IMR-90 (cell line): ENCODE measurements around the gene ARMH3. TPM values are rescaled to one million over a fixed set of nuclear protein-coding genes. Genes with fewer than 3 reads are reported as not detected.

Source experiments
- ATAC-seq: fragments of 200-7000 bp; cut with Tn5 transposase; 2 replicates; pipeline ENCODE4 v1.9.1; 2020; ENCODE audit warnings: low read depth, mild to moderate bottlenecking, moderate library complexity
- BruUV-seq: library from RNA; stranded (reverse); fragments of 400-500 nt; replicated peaks from 2 replicates; lab custom pipeline; 2021; lab: Mats Ljungman, UMichigan
- CTCF ChIA-PET: fragments of 300-600 bp; formaldehyde crosslinking; extraction: SDS; loops from one replicate; lab custom pipeline; 2021; ENCODE audit warnings: antibody characterized with exemption; lab: Yijun Ruan, JAX
- POLR2A ChIA-PET: fragments of 300-600 bp; sonication (Branson Sonifier 250); formaldehyde crosslinking; loops from one replicate; lab custom pipeline; 2022; ENCODE audit warnings: antibody characterized with exemption; ENCODE audit not compliant: unreplicated experiment; lab: Charles Lee
- DNase-seq: peaks from one replicate; pipeline ENCODE4 v3.0.0; 2013
- H2AFZ ChIP-seq: replicated peaks from 2 replicates; pipeline ENCODE3; 2013; ENCODE audit warnings: low read length, mild to moderate bottlenecking; ENCODE audit not compliant: poor library complexity
- H2AK5ac ChIP-seq: 2 replicates; pipeline ENCODE4 v1.6.1; 2013; ENCODE audit warnings: low read depth, low read length, inconsistent platforms
- H2AK9ac ChIP-seq: replicated peaks from 2 replicates; pipeline ENCODE3; 2013; ENCODE audit warnings: mild to moderate bottlenecking, low read depth, low read length, moderate library complexity; ENCODE audit not compliant: poor library complexity
- H2BK120ac ChIP-seq: 2 replicates; pipeline ENCODE4 v1.6.1; 2013; ENCODE audit warnings: low read depth, low read length, inconsistent platforms
- H2BK15ac ChIP-seq: 3 replicates; pipeline ENCODE4 v1.6.1; 2013; ENCODE audit warnings: low read depth, low read length, inconsistent platforms
- H2BK20ac ChIP-seq: 2 replicates; pipeline ENCODE4 v1.6.1; 2013; ENCODE audit warnings: low read depth, mild to moderate bottlenecking, inconsistent platforms, low read length, moderate library complexity
- H2BK5ac ChIP-seq: 2 replicates; pipeline ENCODE4 v1.6.1; 2013; ENCODE audit warnings: mild to moderate bottlenecking, low read depth, low read length, inconsistent platforms; ENCODE audit not compliant: poor library complexity, severe bottlenecking
- H3K14ac ChIP-seq: replicated peaks from 2 replicates; pipeline ENCODE4 v1.6.1; 2013; ENCODE audit warnings: low read depth, low read length, inconsistent platforms
- H3K18ac ChIP-seq: 2 replicates; pipeline ENCODE4 v1.6.1; 2013; ENCODE audit warnings: low read depth, low read length, control low read depth
- H3K23ac ChIP-seq: 2 replicates; pipeline ENCODE4 v1.6.1; 2013; ENCODE audit warnings: low read depth, low read length, inconsistent platforms
- H3K27ac ChIP-seq: 2 replicates; pipeline ENCODE4 v1.5.1; 2013; ENCODE audit warnings: mild to moderate bottlenecking, control low read depth, low read length; ENCODE audit not compliant: insufficient read depth
- H3K27me3 ChIP-seq: 2 replicates; pipeline ENCODE4 v1.6.1; 2013; ENCODE audit warnings: low read length; ENCODE audit not compliant: control insufficient read depth, insufficient read depth
- H3K36me3 ChIP-seq: 2 replicates; pipeline ENCODE4 v1.6.1; 2013; ENCODE audit warnings: low read length, mixed read lengths; ENCODE audit not compliant: control insufficient read depth, insufficient read depth
- H3K4ac ChIP-seq: 2 replicates; pipeline ENCODE4 v1.6.1; 2013; ENCODE audit warnings: low read depth, low read length, inconsistent platforms
- H3K4me1 ChIP-seq: 2 replicates; pipeline ENCODE4 v1.6.1; 2013; ENCODE audit warnings: low read length, mixed read lengths; ENCODE audit not compliant: control insufficient read depth, insufficient read depth
- H3K4me2 ChIP-seq: 2 replicates; pipeline ENCODE4 v1.6.1; 2013; ENCODE audit warnings: low read depth, mild to moderate bottlenecking, control low read depth, low read length, moderate library complexity
- H3K4me3 ChIP-seq: 2 replicates; pipeline ENCODE4 v1.5.1; 2013; ENCODE audit warnings: low read depth, mild to moderate bottlenecking, control low read depth, low read length, moderate library complexity; ENCODE audit not compliant: insufficient read depth
- H3K56ac ChIP-seq: 2 replicates; pipeline ENCODE4 v1.6.1; 2013; ENCODE audit warnings: low read length, inconsistent platforms; ENCODE audit not compliant: insufficient read depth; ENCODE audit errors: extremely low read depth
- H3K79me1 ChIP-seq, 2 experiments: 2 replicates each; pipeline ENCODE4 v1.6.1; 2013; ENCODE audit warnings: low read length in 2 of 2, inconsistent platforms in 1 of 2, low read depth in 1 of 2
- H3K9ac ChIP-seq: 2 replicates; pipeline ENCODE4 v1.6.1; 2013; ENCODE audit warnings: low read depth, low read length, control low read depth
- H3K9me1 ChIP-seq: 2 replicates; pipeline ENCODE4 v1.6.1; 2013; ENCODE audit warnings: low read length, inconsistent platforms; ENCODE audit not compliant: insufficient read depth
- H3K9me3 ChIP-seq: 2 replicates; pipeline ENCODE4 v1.6.1; 2013; ENCODE audit warnings: low read length; ENCODE audit not compliant: control insufficient read depth, insufficient read depth
- H4K20me1 ChIP-seq: 2 replicates; pipeline ENCODE4 v1.6.1; 2013; ENCODE audit warnings: low read length, inconsistent platforms; ENCODE audit not compliant: insufficient read depth
- H4K5ac ChIP-seq: 2 replicates; pipeline ENCODE4 v1.6.1; 2013; ENCODE audit warnings: mild to moderate bottlenecking, low read depth, low read length, control low read depth
- H4K8ac ChIP-seq, 2 experiments: 2 replicates each; pipeline ENCODE4 v1.6.1; 2013; ENCODE audit warnings: low read depth in 2 of 2, low read length in 2 of 2, control low read depth in 1 of 2, inconsistent platforms in 1 of 2
- H4K91ac ChIP-seq: 2 replicates; pipeline ENCODE4 v1.6.1; 2013; ENCODE audit warnings: low read depth, low read length, inconsistent platforms; ENCODE audit not compliant: insufficient read depth
- BHLHE40 ChIP-seq: fragments of 150-350 bp; IDR thresholded peaks from 2 replicates; pipeline ENCODE4 v1.6.1; 2016; ENCODE audit warnings: mild to moderate bottlenecking, low read depth, low read length
- CEBPB ChIP-seq: IDR thresholded peaks from 2 replicates; pipeline ENCODE4 v1.6.1; 2012; ENCODE audit warnings: low read depth, low read length, improper control_type of control experiment
- CHD1 ChIP-seq: IDR thresholded peaks from 2 replicates; pipeline ENCODE4 v1.6.1; 2012; ENCODE audit warnings: low read depth, low read length, improper control_type of control experiment
- CTCF ChIP-seq: conservative IDR thresholded peaks from 2 replicates; pipeline ENCODE4 v1.5.1; 2012; ENCODE audit warnings: mild to moderate bottlenecking, low read depth, low read length, improper control_type of control experiment
- ELK1 ChIP-seq: fragments of 150-350 bp; IDR thresholded peaks from 2 replicates; pipeline ENCODE4 v1.6.1; 2016; ENCODE audit warnings: low read depth, mild to moderate bottlenecking, low read length, moderate library complexity, borderline replicate concordance
- FOS ChIP-seq: fragments of 150-350 bp; IDR thresholded peaks from 2 replicates; pipeline ENCODE4 v1.6.1; 2016; ENCODE audit warnings: low read depth, low read length
- MAFK ChIP-seq: IDR thresholded peaks from 2 replicates; pipeline ENCODE4 v1.6.1; 2012; ENCODE audit warnings: low read depth, low read length, improper control_type of control experiment
- MAZ ChIP-seq: IDR thresholded peaks from 2 replicates; pipeline ENCODE4 v1.6.1; 2012; ENCODE audit warnings: low read depth, mild to moderate bottlenecking, low read length, improper control_type of control experiment, moderate library complexity, borderline replicate concordance
- MXI1 ChIP-seq: IDR thresholded peaks from 2 replicates; pipeline ENCODE4 v1.6.1; 2012; ENCODE audit warnings: low read depth, mild to moderate bottlenecking, low read length, moderate library complexity, borderline replicate concordance
- NFE2L2 ChIP-seq: fragments of 150-350 bp; IDR thresholded peaks from 2 replicates; pipeline ENCODE4 v1.6.1; 2016; ENCODE audit warnings: low read depth, mild to moderate bottlenecking, low read length
- POLR2A ChIP-seq: IDR thresholded peaks from 2 replicates; pipeline ENCODE4 v1.6.1; 2012; ENCODE audit warnings: mild to moderate bottlenecking, low read depth, low read length
- RAD21 ChIP-seq: IDR thresholded peaks from 2 replicates; pipeline ENCODE4 v1.6.1; 2012; ENCODE audit warnings: low read length, improper control_type of control experiment
- RCOR1 ChIP-seq: IDR thresholded peaks from 2 replicates; pipeline ENCODE4 v1.6.1; 2012; ENCODE audit warnings: mild to moderate bottlenecking, low read length, improper control_type of control experiment; ENCODE audit not compliant: insufficient replicate concordance
- RFX5 ChIP-seq: IDR thresholded peaks from 2 replicates; pipeline ENCODE4 v1.8.0; 2012; ENCODE audit warnings: low read depth, mild to moderate bottlenecking, low read length, moderate library complexity
- SMC3 ChIP-seq: fragments of 150-350 bp; IDR thresholded peaks from 2 replicates; pipeline ENCODE4 v1.6.1; 2016; ENCODE audit warnings: low read depth, mild to moderate bottlenecking, antibody characterized with exemption, low read length, moderate library complexity
- USF2 ChIP-seq: fragments of 150-350 bp; IDR thresholded peaks from 2 replicates; pipeline ENCODE4 v1.6.1; 2017; ENCODE audit warnings: mild to moderate bottlenecking, antibody characterized with exemption, low read length, low read depth
- WGBS, 2 experiments: methylation state at CpG; one replicate each; pipeline versions ENCODE4 v1.1.5 to v1.1.7; 2013; ENCODE audit warnings: missing lambda C conversion rate in 2 of 2; ENCODE audit not compliant: insufficient read length in 1 of 2; ENCODE audit errors: extremely low coverage in 2 of 2; 5-methylcytosine and 5-hydroxymethylcytosine counted together
- dilution Hi-C: fragments of 300-500 bp; cut with HindIII; formaldehyde crosslinking; loops from one replicate; pipeline ENCODE4 v1.14.3; 2018; ENCODE audit warnings: low sequenced_read_pairs; ENCODE audit not compliant: unreplicated experiment
- in situ Hi-C: fragments of 300-500 bp; cut with MboI; formaldehyde crosslinking; loops from 3 replicates; pipeline ENCODE4 v1.14.3; 2019; ENCODE audit warnings: low sequenced_read_pairs, inconsistent platforms, mixed read lengths
- intact Hi-C: fragments of 100-400 bp; cut with micrococcal nuclease; formaldehyde crosslinking; loops from 2 replicates; pipeline ENCODE4 v1.10.0; 2022
- polyA plus RNA-seq, 3 experiments: library from polyadenylated mRNA; depleted of rRNA; stranded (reverse); fragments of >200 nt; gene quantifications; 2 replicates each; pipeline ENCODE4 v1.2.3, GENCODE V29; 2012; ENCODE audit warnings: low replicate concordance in 1 of 3
- total RNA-seq: library from RNA; depleted of rRNA; stranded (reverse); fragments of >200 nt; gene quantifications from 2 replicates; pipeline ENCODE4 v1.2.3, GENCODE V29; 2012

The ARMH3 gene
- total and polyA plus RNA-seq, 2 of the 4 experiments (the other 2 are of a cell fraction), result 12.1 to 13.1 TPM

GRCh38 chr10:101894266-101894665, 161.7 kb downstream of the ARMH3 start:
- peaks cover 12% of the 10 kb centered on the region for H4K20me1 ChIP-seq
- no peak overlapping the region for H3K14ac ChIP-seq
- no peak overlapping the region for H2BK20ac ChIP-seq
- no peak overlapping the region for H2AFZ ChIP-seq
- H3K36me3 ChIP-seq, result no peaks in the 10 kb centered on the region
- H3K18ac ChIP-seq, result no peak overlapping the region
- H3K23ac ChIP-seq, result no peak overlapping the region
- peaks cover 9% of the 10 kb centered on the region for H3K4me1 ChIP-seq
- H2AK5ac ChIP-seq, result no peak overlapping the region
- no peak overlapping the region for H3K4me3 ChIP-seq
- H3K9me1 ChIP-seq, result peaks cover 4% of the 10 kb centered on the region
- no peak overlapping the region for H2BK5ac ChIP-seq
- DNase-seq (no peak), ATAC-seq (no peak)
- H4K5ac ChIP-seq, result no peak overlapping the region
- ChIA-PET POLR2A (no interaction called here), CTCF (interaction anchor here (0.6 kb wide), 1 partner anchor 59 kb away, joined by 3 read pairs; no protein-coding TSS in a partner anchor)
- H2AK9ac ChIP-seq, result no peak overlapping the region
- peaks cover 0 to 15% of the 10 kb centered on the region in 2 experiments; a peak in 3 of 4 replicates for H3K79me1 ChIP-seq
- H2BK15ac ChIP-seq, result no peak overlapping the region
- whole genome bisulfite sequencing, 2 experiments, result no CpG with 5 or more reads among the region's 6 CpGs
- H3K4me2 ChIP-seq, result no peak overlapping the region
- H4K8ac ChIP-seq, result no peak overlapping the region
- H3K9ac ChIP-seq, result no peak overlapping the region
- in situ Hi-C loops, result no loop called here
- intact Hi-C loops, result no loop called here
- dilution Hi-C loops, result no loop called here
- no TSS peak for BruUV-seq
- no peaks in the 10 kb centered on the region for H3K27me3 ChIP-seq
- H3K56ac ChIP-seq, result no peak overlapping the region
- no peak overlapping the region for H4K91ac ChIP-seq
- H2BK120ac ChIP-seq, result no peak overlapping the region
- no peak overlapping the region for H3K27ac ChIP-seq
- no peaks in the 10 kb centered on the region for H3K9me3 ChIP-seq
- H3K4ac ChIP-seq, result no peak overlapping the region
- TF ChIP-seq CHD1 (no peak), CTCF (no peak), POLR2A (no peak), BHLHE40 (no peak), MAFK (no peak), ELK1 (no peak), RFX5 (no peak), MXI1 (no peak), CEBPB (no peak), RCOR1 (no peak), FOS (no peak), SMC3 (no peak), NFE2L2 (no peak), MAZ (no peak), USF2 (no peak), RAD21 (no peak)
